Fibroblast of lung (primary cell): ENCODE measurements around the gene RBFOX1. TPM values are rescaled to one million over a fixed set of nuclear protein-coding genes. Genes with fewer than 3 reads are reported as not detected.

Experiments used
- DNase-seq, 2 donors: peaks; one replicate each; pipeline versions ENCODE4 v3.0.0 to v3.0.0-alpha.2; 2010; ENCODE audit warnings: low read depth in 2 of 2
- H2AFZ ChIP-seq: 2 replicates; pipeline ENCODE4 v1.5.1; 2012; ENCODE audit warnings: low read length, control low read depth, inconsistent platforms
- H3K27ac ChIP-seq: 2 replicates; pipeline ENCODE4 v1.5.1; 2011; ENCODE audit warnings: low read length, control low read depth; ENCODE audit not compliant: insufficient read depth
- H3K27me3 ChIP-seq: 2 replicates; pipeline ENCODE4 v1.5.1; 2011; ENCODE audit warnings: mild to moderate bottlenecking, low read length; ENCODE audit not compliant: control insufficient read depth, insufficient read depth
- H3K36me3 ChIP-seq: 2 replicates; pipeline ENCODE4 v1.5.1; 2011; ENCODE audit warnings: low read length; ENCODE audit not compliant: control insufficient read depth, insufficient read depth
- H3K4me1 ChIP-seq: 2 replicates; pipeline ENCODE4 v1.5.1; 2011; ENCODE audit warnings: low read length; ENCODE audit not compliant: control insufficient read depth, insufficient read depth; ENCODE audit errors: extremely low read depth
- H3K4me2 ChIP-seq: 2 replicates; pipeline ENCODE4 v1.5.1; 2011; ENCODE audit warnings: low read length, control low read depth; ENCODE audit not compliant: insufficient read depth; ENCODE audit errors: extremely low read depth
- H3K4me3 ChIP-seq, 4 experiments: fragments of 200-600 bp in 1 of 4; sonication (generic) in 1 of 4; replicated peaks in 1 of 4; 2 replicates each; pipeline ENCODE4 v1.5.1; 2011 to 2016; ENCODE audit warnings: low read length in 4 of 4, low read depth in 3 of 4, mild to moderate bottlenecking in 3 of 4, control low read depth in 2 of 4, inconsistent platforms in 1 of 4, mixed read lengths in 1 of 4; ENCODE audit not compliant: insufficient read depth in 1 of 4; ENCODE audit errors: control extremely low read depth in 1 of 4
- H3K79me2 ChIP-seq: 2 replicates; pipeline ENCODE4 v1.5.1; 2012; ENCODE audit warnings: mild to moderate bottlenecking, low read length, inconsistent platforms; ENCODE audit not compliant: control insufficient read depth, insufficient read depth
- H3K9ac ChIP-seq: 2 replicates; pipeline ENCODE4 v1.5.1; 2011; ENCODE audit warnings: mild to moderate bottlenecking, low read length, control low read depth; ENCODE audit not compliant: insufficient read depth
- H3K9me3 ChIP-seq: 2 replicates; pipeline ENCODE4 v1.5.1; 2012; ENCODE audit warnings: low read depth, low read length; ENCODE audit not compliant: control insufficient read depth, insufficient read depth
- H4K20me1 ChIP-seq: 2 replicates; pipeline ENCODE4 v1.5.1; 2011; ENCODE audit warnings: low read length; ENCODE audit not compliant: control insufficient read depth, insufficient read depth; ENCODE audit errors: extremely low read depth
- EZH2 ChIP-seq: IDR thresholded peaks from 2 replicates; pipeline ENCODE4 v1.5.1; 2012; ENCODE audit warnings: low read length, control low read depth, mild to moderate bottlenecking; ENCODE audit errors: missing control alignments
- polyA plus RNA-seq, 2 donors: library from polyadenylated mRNA; depleted of rRNA in 1 of 2; stranded (reverse) in 1 of 2; unstranded in 1 of 2; fragments of >200 nt; gene quantifications; 2 replicates each; pipeline ENCODE4 v1.2.1, GENCODE V29; 2011 to 2012; ENCODE audit warnings: missing spikeins in 1 of 2
- total RNA-seq: library from RNA; depleted of rRNA; stranded (reverse); fragments of >200 nt; gene quantifications from 2 replicates; pipeline ENCODE4 v1.2.1, GENCODE V29; 2014
- TF ChIP-seq, protein P1 (sequence below), 2 donors: IDR thresholded peaks in 1 of 2; conservative IDR thresholded peaks in 1 of 2; 1 replicate in 1 of 2; 2 replicates in 1 of 2; pipeline ENCODE4 v1.5.1; 2011 to 2012; ENCODE audit warnings: low read length in 2 of 2, control low read depth in 1 of 2, inconsistent platforms in 1 of 2, low read depth in 1 of 2, mild to moderate bottlenecking in 1 of 2

The RBFOX1 gene
- total and polyA plus RNA-seq, 2 donors (not counting 1 experiment from before 2014, with no cell fraction given) = not detected

DNA sequence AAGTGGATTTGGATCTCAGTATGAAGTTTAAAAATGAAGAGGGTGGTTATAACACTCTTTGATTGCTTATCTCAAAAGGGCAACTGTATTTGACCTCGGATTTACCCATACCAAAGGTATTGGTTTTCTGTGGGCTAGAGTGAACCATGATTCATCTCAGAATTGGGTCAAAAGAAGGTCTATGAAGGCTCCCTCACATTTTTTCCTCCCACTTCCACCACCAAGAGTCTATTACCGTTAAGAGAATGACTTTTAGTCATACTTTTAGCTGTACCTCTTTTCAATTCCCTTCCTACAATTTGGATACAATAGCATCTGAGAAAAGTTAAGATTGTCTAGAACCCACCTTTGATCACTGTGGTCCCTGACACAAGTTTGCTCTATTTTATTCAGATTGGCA lies 280.9 kb downstream of the RBFOX1 start:
- no peaks in the 10 kb centered on the region for H3K9me3 ChIP-seq
- H3K4me1 ChIP-seq = no peaks in the 10 kb centered on the region
- no peaks in the 10 kb centered on the region for H4K20me1 ChIP-seq
- H3K27ac ChIP-seq = no peak overlapping the region
- H3K9ac ChIP-seq = no peak overlapping the region
- no peaks in the 10 kb centered on the region for H3K36me3 ChIP-seq
- TF ChIP-seq, protein P1, sequence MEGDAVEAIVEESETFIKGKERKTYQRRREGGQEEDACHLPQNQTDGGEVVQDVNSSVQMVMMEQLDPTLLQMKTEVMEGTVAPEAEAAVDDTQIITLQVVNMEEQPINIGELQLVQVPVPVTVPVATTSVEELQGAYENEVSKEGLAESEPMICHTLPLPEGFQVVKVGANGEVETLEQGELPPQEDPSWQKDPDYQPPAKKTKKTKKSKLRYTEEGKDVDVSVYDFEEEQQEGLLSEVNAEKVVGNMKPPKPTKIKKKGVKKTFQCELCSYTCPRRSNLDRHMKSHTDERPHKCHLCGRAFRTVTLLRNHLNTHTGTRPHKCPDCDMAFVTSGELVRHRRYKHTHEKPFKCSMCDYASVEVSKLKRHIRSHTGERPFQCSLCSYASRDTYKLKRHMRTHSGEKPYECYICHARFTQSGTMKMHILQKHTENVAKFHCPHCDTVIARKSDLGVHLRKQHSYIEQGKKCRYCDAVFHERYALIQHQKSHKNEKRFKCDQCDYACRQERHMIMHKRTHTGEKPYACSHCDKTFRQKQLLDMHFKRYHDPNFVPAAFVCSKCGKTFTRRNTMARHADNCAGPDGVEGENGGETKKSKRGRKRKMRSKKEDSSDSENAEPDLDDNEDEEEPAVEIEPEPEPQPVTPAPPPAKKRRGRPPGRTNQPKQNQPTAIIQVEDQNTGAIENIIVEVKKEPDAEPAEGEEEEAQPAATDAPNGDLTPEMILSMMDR (conservative IDR thresholded peaks at IDR 0.05 in 1 of 2, IDR thresholded peaks at IDR 0.05 in 1 of 2; ENCODE audit: low read depth in 1 of 2, low read length in 2 of 2) = no peak
- no peak for TF ChIP-seq EZH2
- no peak for DNase-seq
- H3K79me2 ChIP-seq = no peaks in the 10 kb centered on the region
- no peak overlapping the region for H3K4me3 ChIP-seq
- H2AFZ ChIP-seq = no peak overlapping the region
- H3K27me3 ChIP-seq = no peaks in the 10 kb centered on the region
- H3K4me2 ChIP-seq = no peak overlapping the region

DNA sequence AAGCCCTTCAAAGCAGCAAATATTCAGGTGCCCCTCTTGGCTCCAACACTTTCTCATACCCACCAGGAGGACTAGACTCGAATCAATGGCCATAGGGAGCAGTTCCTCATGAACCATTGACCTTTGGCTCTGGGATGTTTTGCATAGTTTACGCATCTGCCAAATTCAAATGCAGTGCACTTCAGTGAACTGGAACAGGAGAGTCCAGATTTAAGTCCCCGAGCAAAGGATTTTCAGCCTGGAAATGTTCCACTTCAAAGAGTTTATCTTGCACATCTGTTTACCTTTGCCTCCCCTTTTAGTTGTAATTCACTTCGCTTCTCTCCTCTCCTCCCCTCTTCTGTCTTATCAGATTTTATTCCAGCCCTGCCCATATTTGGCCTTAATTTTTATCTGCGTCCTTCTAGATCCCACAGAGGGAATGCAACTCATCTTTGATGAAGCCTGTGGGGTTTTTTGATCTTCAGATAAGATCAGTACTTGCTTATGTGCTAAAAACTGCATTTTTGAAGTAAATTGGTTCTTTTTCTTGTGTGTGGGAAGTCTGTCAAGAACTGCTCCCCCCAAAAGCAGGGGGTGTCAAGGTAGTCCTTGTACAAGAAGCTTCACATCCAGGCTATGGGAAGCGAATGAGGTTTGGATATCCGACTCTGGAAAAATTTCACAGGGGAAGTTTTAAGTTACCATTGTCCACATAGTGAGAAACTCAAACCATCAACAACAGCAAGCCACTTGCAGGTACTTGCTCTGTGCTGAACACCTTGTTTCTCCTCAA lies 281.6 kb downstream of the RBFOX1 start:
- TF ChIP-seq, protein P1 (conservative IDR thresholded peaks at IDR 0.05 in 1 of 2, IDR thresholded peaks at IDR 0.05 in 1 of 2; ENCODE audit: low read depth in 1 of 2, low read length in 2 of 2) = no peak
- TF ChIP-seq EZH2 = no peak
- Histone ChIP-seq H3K4me1 (no peaks in the 10 kb centered on the region), H3K4me3 (no peak overlapping the region), H3K36me3 (no peaks in the 10 kb centered on the region), H4K20me1 (no peaks in the 10 kb centered on the region), H3K79me2 (no peaks in the 10 kb centered on the region), H2AFZ (no peak overlapping the region), H3K9me3 (no peaks in the 10 kb centered on the region), H3K4me2 (no peak overlapping the region), H3K27me3 (no peaks in the 10 kb centered on the region), H3K9ac (no peak overlapping the region), H3K27ac (no peak overlapping the region)
- DNase-seq = no peak

DNA sequence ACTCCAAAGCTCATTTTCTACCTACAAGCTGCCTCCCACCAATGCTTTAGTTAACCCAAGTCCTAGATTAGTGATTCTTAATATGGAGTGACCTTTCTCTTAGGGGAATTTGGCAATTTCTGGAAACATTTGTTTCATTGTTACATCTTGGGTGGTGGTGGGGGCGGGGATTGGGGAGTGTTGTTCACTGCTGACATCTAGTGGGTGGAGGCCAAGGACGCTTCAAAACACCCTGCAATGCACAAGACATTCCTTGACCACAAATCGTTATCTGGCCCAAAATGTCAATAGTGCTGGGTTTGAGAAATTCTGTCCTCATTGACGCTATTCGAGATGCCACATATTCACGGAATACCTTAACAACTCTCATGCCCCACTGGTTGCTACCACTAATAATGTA lies 282.9 kb downstream of the RBFOX1 start:
- Histone ChIP-seq H3K27ac (no peak overlapping the region), H3K79me2 (no peaks in the 10 kb centered on the region), H3K9ac (no peak overlapping the region)

More for the DNA sequence above, 282.9 kb downstream of the RBFOX1 start:
- H3K4me1 ChIP-seq = no peaks in the 10 kb centered on the region
- no peaks in the 10 kb centered on the region for H3K36me3 ChIP-seq
- no peak overlapping the region for H3K4me2 ChIP-seq
- DNase-seq = no peak
- H2AFZ ChIP-seq = no peak overlapping the region
- H3K9me3 ChIP-seq = no peaks in the 10 kb centered on the region
- H4K20me1 ChIP-seq = no peaks in the 10 kb centered on the region
- TF ChIP-seq, protein P1 (conservative IDR thresholded peaks at IDR 0.05 in 1 of 2, IDR thresholded peaks at IDR 0.05 in 1 of 2; ENCODE audit: low read depth in 1 of 2, low read length in 2 of 2) = no peak
- no peak for TF ChIP-seq EZH2
- no peaks in the 10 kb centered on the region for H3K27me3 ChIP-seq
- no peak overlapping the region for H3K4me3 ChIP-seq
